ENCODE data around the gene HDAC6.
A peak's percentile ranks its signal among the peaks of the same experiment; 100 is the strongest.

Gene HDAC6

DNA sequence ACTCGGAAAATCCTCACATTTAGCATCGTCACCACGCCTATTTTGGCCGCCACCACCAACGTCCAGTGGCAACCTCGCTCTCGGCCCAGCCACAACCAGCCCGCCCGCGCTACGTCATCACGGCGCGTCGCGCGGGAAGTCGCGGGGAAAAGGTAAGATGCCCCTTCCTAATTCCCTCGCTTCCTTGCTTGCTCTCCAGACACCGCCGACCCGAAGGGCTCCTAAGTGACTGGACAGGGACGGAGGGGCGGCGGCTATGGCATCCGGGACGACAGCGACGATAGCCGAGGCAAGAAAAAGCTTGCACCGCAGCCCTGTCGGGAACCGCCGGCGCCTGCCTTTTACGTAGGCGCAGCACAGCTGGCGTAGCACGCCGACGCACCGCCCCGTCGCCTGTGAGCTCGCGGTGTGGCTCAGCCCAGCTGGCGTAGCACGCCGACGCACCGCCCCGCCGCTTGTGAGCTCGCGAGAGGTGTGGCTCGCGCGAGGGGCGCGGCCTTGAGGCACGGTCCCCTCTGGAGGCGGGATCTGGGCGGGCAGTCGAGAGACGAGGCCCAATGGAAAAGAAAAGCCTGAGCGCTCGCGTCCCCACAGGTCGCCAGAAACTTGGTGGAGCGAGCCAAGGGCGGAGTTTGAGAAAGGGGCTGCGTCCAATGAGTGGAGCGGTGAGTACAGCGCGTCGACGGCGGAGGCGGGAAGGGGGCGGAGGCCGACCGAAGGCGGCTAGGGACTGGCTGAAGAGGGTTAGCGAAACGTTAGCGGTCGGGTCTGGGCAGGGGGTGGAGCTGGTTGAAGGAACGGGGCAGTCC lies at the start of gene HDAC6:
Gene HDAC6 (plus strand): TSS at position 788 of the 809 bp plus-strand sequence. CDS start 626 bp downstream, outside the sequence.
- DNase-seq: peak; percentile 95

DNA sequence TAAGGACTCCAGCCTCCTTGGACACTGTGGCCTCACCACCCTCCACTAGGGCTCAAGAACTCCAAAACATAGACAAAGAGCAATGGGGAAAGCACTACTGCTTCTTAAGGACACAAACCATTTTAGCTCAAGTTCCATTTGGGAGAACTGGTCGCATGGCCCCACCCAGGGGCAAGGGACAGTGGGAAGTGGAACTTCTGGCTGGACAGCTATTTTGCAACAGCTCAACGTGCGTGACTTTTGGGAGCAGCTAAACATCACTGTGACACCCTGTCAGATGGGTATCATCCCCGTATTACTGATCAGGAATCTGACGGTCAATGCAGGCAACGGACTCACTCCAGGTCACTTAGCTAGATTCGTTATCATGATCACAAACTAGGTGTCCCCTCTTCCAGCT lies 49.4 kb upstream of the HDAC6 start:
- DNase-seq: no peak

DNA sequence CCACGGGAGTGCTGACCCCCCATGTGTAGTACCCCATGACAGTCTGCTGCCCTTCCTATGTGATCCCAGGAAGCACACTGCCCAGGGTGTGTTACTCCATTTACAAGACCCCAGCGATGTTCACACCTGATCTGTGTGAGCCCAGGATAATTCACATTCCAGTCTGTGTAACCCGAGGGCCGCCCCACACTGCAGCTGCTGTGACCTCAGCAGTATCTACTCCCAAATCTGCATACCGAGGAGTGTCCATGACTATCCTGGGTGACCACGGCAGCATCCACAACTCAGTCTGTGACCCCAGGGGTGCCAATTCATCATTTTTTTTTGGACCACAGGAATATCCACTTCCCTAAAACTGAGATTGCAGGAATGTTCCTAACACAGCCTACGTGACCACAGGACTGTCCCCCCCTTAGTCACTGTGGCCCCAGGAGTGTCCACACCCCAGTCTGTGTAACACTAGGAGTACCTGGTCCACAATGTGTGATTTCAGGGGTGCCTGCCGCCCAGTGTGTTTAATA lies 48.1 kb upstream of the HDAC6 start:
- no peak for DNase-seq

DNA sequence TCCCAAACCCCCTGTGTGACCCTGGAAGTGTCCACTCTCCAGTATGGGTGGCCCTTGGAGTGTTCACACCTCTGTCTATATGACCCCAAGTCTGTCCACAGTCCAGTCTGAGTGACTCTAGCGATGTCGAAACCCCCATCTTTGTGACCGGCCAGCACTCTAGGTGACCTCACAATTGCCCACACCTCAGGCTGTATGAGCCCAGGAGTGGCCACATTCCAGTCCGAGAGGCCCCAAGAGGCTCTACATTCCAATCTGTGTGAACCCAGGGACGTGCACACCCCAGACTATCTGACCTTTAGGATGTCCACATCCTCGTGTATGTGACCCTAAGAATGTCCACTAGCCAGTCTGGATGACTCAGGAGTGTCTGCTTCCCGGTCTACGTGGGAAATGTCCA lies 47.6 kb upstream of the HDAC6 start:
- no peak for DNase-seq

DNA sequence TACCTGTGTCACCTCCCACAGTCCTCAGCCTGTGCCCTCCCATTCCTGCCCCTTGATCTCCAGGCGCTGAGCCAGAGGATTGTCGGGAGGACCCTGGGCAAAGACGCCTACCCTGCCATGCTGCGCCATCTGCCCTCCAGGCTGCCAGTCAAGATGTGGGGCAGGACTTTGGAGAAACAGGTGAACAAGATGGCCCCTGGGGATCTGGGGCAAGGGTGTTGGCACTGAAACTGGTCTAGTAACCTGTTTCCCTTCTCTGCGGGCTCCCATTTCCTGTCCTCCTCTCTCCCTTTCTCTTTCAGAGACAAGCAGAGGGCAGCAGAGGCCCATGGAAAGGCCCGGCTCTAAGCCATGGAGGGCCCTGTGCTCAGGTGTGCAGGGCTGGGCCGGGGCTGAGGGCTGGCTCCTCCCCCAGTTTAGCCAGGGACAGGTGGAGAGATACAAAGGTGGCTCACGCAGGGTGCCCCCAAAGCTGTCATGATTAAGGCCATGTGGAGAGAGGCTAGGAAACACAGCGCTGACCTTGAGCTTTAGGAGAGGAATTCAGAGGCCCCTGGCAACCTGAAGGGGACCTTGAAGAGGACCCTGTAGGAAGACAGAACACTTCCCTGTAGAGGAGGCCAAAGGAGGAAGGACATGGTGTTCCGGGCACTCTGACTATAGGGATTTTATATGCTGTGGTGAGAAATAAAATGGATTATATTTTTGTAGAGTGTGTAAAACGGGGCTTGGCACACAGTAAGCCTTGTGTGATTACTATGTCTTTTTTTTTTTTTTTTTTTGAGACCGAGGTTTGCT lies 40.0 kb upstream of the HDAC6 start, which contains the start of gene GLOD5:
Gene GLOD5 (plus strand): TSS at position 74 of the 798 bp plus-strand sequence. CDS start 44 bp downstream, at position 118.
- DNase-seq: no peak

DNA sequence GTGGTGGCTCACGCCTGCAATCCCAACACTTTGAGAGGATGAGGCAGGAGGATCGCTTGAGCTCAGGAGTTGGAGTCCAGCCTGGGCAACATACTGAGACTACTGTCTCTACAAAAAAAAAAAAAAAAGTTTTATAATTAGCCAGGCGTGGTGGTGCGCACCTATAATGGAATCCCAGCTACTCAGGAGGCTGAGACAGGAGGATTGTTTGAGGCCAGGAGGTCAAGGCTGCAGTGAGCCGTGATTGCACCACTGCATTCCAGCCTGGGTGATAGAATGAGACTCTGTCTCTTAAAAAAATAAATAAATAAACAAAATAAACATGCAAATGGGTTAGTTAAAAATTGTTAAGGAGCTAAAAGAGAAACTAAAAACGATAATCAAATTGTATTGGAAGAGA lies 32.6 kb upstream of the HDAC6 start:
- no peak for DNase-seq

DNA sequence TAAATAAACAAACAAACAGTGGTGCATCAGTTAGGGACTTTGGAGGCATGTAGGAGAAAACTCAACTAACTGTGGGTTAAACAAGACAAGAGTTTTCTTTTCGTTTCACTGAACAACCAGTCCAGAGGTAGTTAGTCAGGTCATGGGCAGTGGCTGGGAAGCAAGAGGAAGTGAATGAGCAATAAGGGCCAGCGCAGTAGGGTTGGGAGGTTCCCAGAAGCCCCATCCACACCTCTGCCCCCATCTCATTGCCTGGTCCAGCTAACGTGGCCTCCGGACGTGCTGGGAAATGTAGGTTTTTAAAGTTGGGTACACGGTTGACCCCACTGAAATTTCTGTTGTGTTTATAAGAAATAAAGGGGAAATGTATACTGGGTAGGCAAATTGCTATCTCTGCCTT lies 31.6 kb upstream of the HDAC6 start:
- DNase-seq: no peak

DNA sequence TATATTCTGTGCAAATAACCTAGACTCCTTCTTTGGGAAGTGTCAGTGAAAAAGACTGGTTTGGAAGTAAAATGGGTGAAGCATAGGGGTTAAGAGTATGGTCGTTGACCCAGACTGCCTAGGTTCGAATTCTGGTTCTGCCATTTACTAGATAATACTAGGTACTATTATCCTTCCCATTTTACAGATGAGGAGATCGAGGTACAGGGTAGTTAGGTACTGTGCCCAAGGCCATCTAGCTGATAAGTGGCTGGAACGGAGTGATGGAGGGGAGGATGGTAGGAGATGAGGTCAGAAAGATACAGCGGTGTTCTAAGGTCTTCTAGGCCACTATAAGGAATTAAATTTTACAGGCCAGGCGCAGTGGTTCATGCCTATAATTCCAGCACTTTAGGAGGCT lies 29.3 kb upstream of the HDAC6 start:
- no peak for DNase-seq

DNA sequence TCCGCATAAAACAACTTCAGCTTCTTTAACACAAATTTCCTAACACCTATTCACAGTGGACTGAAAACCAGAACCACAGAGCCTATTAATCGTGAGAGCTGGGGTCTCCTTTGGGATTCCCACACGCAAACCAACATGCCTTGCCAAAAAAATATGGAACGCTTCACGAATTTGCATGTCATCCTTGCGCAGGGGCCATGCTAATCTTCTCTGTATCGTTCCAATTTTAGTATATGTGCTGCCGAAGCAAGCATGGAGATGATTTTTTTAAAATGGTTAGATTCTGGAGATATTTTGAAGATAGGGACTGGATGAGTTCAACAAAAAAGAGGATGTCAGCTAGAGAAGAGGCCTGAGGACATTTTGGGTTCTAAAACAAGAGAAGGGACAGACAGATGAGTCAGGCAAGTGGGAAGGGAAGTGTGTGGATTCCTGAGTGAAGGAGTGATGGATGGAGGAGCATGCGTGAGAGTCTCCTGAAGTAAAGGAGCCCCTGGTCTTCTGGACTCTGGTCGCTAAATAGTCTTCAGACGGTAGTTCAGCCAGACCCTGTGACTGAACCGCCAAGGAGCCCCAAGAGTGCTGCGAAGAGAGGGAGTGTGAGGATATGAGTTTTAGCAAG lies 24.9 kb upstream of the HDAC6 start:
- no peak for DNase-seq

DNA sequence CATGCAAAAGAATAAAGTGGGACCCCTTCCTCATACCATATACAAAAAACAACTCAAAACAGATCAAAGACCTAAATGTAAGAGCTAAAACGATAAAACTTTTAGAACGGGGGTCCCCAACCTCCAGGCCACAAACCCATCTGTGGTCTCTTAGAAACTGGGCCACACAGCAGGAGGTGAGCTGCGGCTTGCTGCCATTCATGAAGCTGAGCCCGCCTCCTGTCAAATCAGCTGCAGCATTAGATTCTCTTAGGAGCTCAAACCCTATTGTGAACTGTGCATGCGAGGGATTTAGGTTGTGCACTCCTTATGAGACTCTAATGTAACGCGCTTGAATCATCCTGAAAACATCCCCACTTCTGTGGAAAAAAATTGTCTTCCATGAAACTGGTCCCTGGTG lies 22.5 kb upstream of the HDAC6 start:
- no peak for DNase-seq

DNA sequence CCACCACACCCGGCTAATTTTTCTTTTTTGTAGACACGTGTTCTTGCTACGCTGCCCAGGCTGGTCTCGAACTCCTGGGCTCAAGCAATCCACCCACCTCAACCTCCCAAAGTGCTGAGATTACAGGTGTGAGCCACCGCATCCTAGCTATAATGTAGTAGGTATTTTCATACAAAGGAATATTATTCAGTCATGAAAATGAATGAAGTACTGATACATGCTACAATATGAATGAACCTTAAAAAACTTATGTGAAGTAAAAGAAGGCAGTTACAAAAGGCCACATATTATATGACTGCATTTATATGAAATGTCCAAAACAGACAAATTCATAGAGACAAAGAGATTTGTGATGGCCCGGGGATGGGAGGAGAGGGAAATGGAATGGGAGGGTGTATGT lies 20.2 kb upstream of the HDAC6 start:
- no peak for DNase-seq

DNA sequence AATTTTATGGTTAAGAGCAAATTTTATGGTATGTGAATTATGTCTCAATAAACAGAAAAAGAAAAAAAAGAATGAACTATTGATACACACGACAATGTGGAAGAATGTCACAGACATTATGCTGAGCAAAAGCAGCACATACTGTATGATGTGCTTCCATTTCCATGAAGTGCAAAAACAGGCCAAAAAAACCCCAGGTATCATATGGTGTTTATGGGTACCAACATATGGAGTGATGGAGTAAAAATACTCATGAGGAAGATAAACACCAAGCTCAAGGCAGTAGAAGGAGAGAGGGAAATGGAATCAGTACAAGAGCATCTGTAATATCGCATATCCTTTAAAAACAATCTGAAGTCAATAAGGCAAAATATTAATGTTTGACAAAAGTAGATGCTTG lies 19.7 kb upstream of the HDAC6 start:
- no peak for DNase-seq

DNA sequence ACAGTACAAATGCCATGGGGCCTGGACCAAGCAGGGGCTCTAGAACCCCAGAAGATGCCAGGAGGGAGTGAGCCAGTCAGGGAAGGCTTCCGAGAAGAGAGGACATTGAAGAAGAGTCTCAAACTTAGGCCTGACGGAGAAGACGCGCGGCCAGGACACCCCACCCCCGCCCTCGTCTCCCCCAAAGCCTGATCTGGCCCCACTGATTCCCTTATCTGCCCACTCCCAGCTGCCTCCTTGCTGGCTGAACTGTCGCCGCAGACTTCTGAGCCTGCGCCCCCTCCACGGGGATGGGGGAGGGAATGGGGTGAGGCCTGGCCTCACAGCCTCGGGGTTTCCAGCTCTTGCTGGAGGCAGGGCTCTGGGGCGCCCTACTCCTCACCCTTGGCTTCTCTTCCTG lies 19.1 kb upstream of the HDAC6 start:
- DNase-seq: no peak

DNA sequence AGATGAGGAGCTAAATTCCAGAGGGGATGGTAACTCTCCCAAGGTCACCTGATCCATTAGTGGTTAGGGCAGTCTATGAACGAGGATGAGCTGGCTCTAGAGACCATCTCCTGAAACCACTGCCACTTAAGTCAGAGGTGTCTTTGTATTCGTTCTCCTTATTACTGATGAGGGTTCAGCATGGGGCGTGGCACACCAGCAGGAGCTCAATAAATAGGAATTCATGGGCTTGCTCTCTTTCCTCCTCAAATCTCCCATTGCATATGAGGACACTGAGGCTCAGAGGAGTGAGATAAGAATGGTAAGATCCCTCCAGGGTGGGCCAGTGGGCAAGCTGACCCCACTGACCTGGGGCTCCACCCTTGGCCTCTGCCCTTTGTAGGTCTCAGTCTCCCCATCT lies 17.1 kb upstream of the HDAC6 start:
- no peak for DNase-seq

DNA sequence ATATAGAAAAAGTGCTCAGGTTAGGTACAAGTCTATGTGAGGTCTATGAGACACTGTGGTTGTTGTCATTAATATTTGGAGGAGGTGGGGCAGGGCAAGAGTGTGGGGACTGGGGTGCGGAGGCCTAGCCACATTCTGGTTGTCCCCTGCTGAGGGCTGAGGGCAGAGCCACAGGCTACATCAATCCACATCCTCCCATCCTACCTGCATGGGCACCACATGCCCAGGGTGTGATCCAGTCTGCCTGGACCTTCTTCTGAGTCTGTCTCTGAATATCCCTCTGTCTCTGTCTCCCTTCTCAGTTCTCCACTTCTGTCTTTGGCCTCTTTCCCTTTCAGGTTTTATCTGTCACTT lies 16.7 kb upstream of the HDAC6 start:
- no peak for DNase-seq

DNA sequence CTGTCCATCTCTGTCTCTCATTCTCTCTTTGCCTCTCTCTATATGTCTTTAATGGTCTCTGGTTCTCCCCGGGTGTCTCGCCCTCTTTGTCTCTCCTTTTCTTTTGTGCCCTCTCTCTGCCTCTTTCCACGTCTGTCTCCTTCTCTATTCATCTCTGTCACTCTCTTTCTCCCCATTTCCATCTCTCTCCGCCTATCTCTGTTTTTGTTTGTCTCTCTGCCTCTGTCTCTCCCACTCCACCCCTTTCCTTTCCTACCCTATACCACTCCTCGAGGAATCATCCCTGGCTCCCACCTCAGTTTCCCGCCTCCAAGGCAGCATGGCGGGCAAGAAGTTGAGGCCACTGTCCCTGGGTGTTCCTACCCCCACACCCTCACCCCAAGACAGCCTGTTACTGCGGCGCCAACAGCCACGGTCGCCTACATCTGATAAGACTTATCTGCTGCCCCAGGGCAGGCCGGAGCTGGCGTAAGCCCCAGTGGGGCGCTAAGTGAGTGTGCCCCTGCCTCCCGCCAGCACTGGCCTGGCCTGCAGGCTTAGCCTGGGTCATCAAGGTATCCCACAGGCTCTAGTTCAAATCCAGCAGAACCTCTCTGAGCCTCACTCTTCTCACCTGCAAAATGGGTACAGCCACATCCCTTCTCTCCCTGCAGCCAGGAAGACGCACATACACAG lies 16.2 kb upstream of the HDAC6 start:
- DNase-seq: no peak

DNA sequence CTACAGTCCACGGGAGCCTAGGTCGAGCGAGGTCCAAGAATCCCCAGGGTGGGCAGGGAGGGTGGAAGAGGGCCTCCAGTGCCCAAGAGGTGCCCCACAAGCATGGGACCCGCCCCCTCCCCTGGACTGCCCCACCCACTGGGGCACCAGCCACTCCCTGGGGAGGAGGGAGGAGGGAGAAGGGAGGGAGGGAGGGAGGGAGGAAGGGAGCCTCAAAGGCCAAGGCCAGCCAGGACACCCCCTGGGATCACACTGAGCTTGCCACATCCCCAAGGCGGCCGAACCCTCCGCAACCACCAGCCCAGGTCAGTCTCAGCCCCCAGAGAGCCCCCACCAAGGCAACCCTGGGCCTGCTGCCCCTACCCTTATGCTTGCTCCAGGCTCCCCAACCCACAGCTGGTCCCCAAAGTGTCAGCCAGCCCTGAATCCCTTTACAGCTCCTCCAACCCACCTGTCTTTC lies 15.5 kb upstream of the HDAC6 start, which contains the start of gene GATA1:
Gene GATA1 (plus strand): TSS at position 250 of the 460 bp plus-strand sequence. CDS start 4,520 bp downstream, outside the sequence.
- no peak for DNase-seq

DNA sequence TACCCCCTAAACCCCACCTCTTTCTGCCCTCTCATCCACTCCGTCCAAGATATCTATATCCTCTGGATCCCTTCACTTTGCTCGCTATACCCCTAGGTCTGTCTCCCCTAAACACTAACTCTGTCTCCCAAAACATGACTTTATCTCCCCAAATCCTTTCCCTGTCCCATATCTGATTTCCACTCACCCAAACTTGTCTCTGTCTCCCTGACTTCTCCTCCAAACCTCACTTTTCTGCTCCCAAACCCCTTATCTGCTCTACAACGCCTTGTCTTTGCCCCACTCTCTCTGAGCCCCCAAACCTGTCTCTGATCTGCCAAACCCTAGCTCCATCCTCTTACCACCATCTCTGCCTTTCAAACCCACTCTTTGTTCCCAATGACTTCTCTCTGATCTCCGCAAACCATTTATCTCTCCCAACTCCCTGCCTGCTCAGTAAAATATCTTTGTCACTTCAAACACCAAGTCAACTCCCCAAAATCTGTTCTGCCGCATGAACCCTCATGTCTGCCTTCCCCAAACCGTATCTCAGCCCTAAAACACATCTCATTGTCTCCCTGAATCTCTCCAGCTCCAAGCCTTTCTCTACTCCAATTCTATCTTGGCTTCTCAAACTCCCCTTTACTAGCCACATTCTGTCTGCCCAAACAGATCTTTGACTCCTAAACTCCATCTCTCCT lies 14.9 kb upstream of the HDAC6 start:
- no peak for DNase-seq

DNA sequence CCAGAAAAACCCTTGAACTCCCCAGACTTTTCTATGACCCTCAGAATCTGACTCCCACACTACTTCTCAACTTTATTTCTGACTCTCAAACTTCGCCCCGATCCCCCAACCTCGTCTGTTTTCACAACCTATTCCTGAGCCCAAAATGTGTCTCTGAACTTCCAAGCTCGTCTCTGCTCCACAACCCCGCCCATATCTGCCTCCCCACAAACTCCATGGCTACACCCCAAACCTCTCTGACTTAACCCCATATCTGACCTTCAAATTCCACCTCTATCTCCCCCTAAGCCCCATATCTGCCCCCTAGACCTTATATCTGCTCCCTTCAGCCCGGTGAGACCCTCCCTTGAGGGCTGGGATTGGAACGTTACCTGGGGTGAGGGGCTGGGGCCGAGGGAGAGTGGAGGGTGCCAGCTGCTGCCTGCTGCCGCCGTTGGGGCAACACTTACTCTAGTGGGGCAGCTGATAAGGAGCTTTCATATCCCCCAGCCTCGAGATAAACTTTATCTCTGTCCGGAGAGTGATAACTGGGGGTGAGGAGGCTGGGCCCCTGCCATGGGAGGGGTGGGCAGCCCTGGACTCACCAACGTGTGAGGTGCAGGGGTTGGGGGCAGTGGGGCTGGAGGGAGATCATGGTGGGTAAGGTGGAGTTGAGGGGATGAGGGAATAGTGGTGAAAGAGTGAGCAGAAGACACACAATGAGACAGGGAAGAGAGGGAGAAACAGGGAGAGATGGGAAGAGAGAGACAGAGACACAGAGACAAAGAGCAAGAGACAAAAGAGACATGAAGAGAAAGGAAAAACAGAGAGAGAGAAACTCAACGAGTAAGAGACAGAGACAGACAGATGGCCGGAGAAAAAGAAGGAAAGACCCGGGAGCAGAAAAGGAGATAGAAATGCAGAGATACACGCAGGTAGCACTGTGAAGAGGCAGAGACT lies 14.1 kb upstream of the HDAC6 start:
- no peak for DNase-seq

DNA sequence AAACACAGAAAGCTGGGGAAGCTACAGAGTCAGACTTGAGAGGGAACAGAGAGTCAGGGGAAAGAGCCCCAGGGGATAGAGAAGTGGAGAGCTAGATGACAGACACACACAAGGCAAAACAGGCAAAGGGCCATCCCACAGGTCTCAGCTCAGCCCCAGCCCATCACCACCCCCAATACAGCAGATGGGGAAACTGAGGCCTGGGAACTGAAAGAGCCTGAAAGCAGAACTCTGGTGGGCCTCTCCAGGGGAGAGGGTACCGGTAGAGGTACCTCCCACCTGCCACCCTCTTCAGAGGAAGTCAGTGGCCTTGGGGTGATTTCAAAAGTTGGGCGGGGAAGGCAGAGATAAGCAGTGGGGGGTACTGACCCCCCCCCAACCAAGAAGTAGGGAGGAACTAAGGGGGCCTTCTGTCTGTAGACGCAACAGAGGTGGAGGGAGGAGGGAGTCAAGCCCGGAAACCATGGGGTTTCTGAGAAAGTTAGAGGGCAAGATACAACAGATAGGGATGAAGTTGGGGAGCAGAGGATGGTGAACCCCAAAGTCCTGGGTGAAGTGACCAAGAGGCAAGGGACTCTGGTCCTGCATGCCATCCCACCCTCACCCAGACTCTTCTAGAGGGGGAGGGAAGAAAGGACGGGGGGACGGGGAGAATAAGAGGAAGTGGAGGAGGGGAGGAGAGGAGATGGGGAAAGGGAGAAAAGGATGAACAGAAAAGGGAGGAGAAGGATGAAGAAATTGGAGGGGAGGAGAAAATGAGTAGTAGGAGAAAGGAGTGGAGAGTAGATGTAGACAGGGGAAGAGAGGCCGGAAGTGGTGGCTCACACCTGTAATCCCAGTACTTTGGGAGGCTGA lies 12.3 kb upstream of the HDAC6 start:
- DNase-seq: no peak

Data from stimulated activated CD4-positive, alpha-beta T cell treated with anti-CD3 and anti-CD28 coated beads, Interleukin-4, amount 100 ng/mL, for 24 hours (primary cell).